ENCODE measurements around the gene C9orf43. TPM values are rescaled to one million over a fixed set of nuclear protein-coding genes. Genes with fewer than 3 reads are reported as not detected.
A peak's percentile ranks its signal among the peaks of the same experiment; 100 is the strongest.

C9orf43 gene
- total and polyA plus RNA-seq, 9 of the 15 experiments (the other 6 are each of a cell fraction or from before 2014, with no cell fraction given), result 0.21 to 0.58 (median 0.33) TPM

DNA sequence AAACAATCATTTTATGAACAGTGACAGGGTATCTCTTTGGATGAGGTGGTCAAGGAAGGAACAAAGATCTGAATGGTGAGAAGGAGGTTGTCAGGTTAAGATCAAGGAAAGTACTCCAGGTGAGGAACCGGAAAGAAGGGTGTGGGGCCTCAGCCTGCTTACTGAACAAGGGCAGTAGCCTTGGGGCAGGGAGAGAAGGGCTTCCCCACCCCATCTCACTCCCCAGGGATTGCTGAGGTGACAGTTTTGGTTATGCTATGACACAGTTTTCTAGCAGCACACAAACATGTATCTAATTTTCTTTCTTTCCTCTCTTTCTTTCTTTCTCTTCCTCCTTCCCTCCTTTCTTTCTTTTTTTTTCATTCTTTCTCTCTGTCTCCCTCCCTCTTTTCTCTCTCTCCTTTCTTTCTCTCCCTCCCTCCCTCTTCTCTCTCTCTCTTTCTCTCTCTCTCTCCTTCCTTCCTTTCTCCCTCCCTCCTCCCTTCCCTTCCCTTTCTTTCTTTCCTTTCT is 29.6 kb upstream of the C9orf43 start (continued):
- TF ChIP-seq, protein P1, sequence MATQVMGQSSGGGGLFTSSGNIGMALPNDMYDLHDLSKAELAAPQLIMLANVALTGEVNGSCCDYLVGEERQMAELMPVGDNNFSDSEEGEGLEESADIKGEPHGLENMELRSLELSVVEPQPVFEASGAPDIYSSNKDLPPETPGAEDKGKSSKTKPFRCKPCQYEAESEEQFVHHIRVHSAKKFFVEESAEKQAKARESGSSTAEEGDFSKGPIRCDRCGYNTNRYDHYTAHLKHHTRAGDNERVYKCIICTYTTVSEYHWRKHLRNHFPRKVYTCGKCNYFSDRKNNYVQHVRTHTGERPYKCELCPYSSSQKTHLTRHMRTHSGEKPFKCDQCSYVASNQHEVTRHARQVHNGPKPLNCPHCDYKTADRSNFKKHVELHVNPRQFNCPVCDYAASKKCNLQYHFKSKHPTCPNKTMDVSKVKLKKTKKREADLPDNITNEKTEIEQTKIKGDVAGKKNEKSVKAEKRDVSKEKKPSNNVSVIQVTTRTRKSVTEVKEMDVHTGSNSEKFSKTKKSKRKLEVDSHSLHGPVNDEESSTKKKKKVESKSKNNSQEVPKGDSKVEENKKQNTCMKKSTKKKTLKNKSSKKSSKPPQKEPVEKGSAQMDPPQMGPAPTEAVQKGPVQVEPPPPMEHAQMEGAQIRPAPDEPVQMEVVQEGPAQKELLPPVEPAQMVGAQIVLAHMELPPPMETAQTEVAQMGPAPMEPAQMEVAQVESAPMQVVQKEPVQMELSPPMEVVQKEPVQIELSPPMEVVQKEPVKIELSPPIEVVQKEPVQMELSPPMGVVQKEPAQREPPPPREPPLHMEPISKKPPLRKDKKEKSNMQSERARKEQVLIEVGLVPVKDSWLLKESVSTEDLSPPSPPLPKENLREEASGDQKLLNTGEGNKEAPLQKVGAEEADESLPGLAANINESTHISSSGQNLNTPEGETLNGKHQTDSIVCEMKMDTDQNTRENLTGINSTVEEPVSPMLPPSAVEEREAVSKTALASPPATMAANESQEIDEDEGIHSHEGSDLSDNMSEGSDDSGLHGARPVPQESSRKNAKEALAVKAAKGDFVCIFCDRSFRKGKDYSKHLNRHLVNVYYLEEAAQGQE (IDR thresholded peaks at IDR 0.05; ENCODE audit: borderline replicate concordance), result no peak
- TF ChIP-seq, protein P1 (CRISPR knock-in tag; IDR thresholded peaks at IDR 0.05; ENCODE audit: low read depth), result no peak
- TF ChIP-seq JUND (IDR thresholded peaks at IDR 0.05; ENCODE audit: borderline replicate concordance, low read depth, low read length), result no peak
- no peak for TF ChIP-seq JUND (tag; IDR thresholded peaks at IDR 0.05; ENCODE audit: borderline replicate concordance, low read depth, low read length)
- no peak for TF ChIP-seq ZKSCAN1 (IDR thresholded peaks at IDR 0.05; ENCODE audit: low read depth, low read length)
- TF ChIP-seq ZNF75A (CRISPR knock-in tag; IDR thresholded peaks at IDR 0.05), result no peak
- TF ChIP-seq MAFG (tag; conservative IDR thresholded peaks at IDR 0.05), result peak; percentile 91
- no peak for TF ChIP-seq FOXP1 (CRISPR knock-in tag; IDR thresholded peaks at IDR 0.05)
- no peak for TF ChIP-seq SP1 (CRISPR knock-in tag; IDR thresholded peaks at IDR 0.05)
- TF ChIP-seq SAFB (IDR thresholded peaks at IDR 0.05; ENCODE audit: borderline replicate concordance, low read depth, low read length), result no peak
- no peak for TF ChIP-seq ZNF696 (CRISPR knock-in tag; conservative IDR thresholded peaks at IDR 0.05)
- no peak for TF ChIP-seq NELFE (IDR thresholded peaks at IDR 0.05; ENCODE audit: insufficient read depth, insufficient read length)
- peak; percentile 96 for TF ChIP-seq C11orf30 (IDR thresholded peaks at IDR 0.05; ENCODE audit: low read depth)
- no peak for TF ChIP-seq ZKSCAN8 (CRISPR knock-in tag; IDR thresholded peaks at IDR 0.05)
- TF ChIP-seq, protein P2, sequence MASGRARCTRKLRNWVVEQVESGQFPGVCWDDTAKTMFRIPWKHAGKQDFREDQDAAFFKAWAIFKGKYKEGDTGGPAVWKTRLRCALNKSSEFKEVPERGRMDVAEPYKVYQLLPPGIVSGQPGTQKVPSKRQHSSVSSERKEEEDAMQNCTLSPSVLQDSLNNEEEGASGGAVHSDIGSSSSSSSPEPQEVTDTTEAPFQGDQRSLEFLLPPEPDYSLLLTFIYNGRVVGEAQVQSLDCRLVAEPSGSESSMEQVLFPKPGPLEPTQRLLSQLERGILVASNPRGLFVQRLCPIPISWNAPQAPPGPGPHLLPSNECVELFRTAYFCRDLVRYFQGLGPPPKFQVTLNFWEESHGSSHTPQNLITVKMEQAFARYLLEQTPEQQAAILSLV (tag; IDR thresholded peaks at IDR 0.05), result no peak
- TF ChIP-seq, protein P3, sequence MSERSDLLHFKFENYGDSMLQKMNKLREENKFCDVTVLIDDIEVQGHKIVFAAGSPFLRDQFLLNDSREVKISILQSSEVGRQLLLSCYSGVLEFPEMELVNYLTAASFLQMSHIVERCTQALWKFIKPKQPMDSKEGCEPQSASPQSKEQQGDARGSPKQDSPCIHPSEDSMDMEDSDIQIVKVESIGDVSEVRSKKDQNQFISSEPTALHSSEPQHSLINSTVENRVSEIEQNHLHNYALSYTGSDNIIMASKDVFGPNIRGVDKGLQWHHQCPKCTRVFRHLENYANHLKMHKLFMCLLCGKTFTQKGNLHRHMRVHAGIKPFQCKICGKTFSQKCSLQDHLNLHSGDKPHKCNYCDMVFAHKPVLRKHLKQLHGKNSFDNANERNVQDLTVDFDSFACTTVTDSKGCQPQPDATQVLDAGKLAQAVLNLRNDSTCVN (CRISPR knock-in tag; IDR thresholded peaks at IDR 0.05), result peak; percentile 54; the same call in 1 of the 2 replicates
- no peak for TF ChIP-seq ZNF561 (CRISPR knock-in tag; conservative IDR thresholded peaks at IDR 0.05)
- TF ChIP-seq, protein P4, sequence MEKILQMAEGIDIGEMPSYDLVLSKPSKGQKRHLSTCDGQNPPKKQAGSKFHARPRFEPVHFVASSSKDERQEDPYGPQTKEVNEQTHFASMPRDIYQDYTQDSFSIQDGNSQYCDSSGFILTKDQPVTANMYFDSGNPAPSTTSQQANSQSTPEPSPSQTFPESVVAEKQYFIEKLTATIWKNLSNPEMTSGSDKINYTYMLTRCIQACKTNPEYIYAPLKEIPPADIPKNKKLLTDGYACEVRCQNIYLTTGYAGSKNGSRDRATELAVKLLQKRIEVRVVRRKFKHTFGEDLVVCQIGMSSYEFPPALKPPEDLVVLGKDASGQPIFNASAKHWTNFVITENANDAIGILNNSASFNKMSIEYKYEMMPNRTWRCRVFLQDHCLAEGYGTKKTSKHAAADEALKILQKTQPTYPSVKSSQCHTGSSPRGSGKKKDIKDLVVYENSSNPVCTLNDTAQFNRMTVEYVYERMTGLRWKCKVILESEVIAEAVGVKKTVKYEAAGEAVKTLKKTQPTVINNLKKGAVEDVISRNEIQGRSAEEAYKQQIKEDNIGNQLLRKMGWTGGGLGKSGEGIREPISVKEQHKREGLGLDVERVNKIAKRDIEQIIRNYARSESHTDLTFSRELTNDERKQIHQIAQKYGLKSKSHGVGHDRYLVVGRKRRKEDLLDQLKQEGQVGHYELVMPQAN (IDR thresholded peaks at IDR 0.05; ENCODE audit: borderline replicate concordance), result no peak
